ENCODE measurements around the gene SLC43A2.

DNA sequence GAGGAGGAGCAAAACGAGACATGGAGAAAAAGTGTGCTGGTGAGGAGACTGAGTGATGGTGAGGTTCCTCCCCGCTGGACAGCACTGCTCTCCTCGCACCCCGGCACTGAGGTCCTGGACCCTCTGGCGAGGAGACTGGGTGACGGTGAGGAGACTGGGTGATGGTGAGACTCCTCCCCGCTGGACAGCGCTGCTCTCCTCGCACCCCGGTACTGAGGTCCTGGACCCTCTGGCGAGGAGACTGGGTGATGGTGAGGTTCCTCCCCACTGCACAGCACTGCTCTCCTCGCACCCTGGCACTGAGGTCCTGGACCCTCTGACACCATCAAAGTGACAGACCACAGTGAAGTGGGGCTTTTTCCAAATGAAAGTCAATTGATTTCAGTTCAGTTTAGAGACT lies 76.9 kb downstream of the SLC43A2 start:
- TF ChIP-seq CTCF (conservative IDR thresholded peaks at IDR 0.05 in 1 of 2, IDR thresholded peaks at IDR 0.05 in 1 of 2; ENCODE audit: low read depth in 1 of 2, low read length in 2 of 2) (no peak), EZH2 (IDR thresholded peaks at IDR 0.05; ENCODE audit: low read length, missing control alignments) (no peak)
